Gastrocnemius medialis (tissue), 4 donors: ENCODE results near the gene POLDIP3. TPM values are rescaled to one million over a fixed set of nuclear protein-coding genes. Genes with fewer than 3 reads are reported as not detected.
"Not testable (repeated sequence)": the region's sequence is repeated elsewhere in the genome, so short reads cannot be mapped to it uniquely, and the experiment has no call there.

ENCODE experiments used
- ATAC-seq, 2 donors: fragments of 150-250 bp; one replicate each; pipeline ENCODE4 v1.9.1; 2016
- DNase-seq, 2 donors: peaks; one replicate each; pipeline ENCODE4 v3.0.0-alpha.2; 2019
- H3K27ac ChIP-seq, 4 donors: fragments of 200-600 bp; sonication (generic); 1 replicate in 1 of 4; 2 replicates in 3 of 4; pipeline ENCODE4 v1.5.1; 2016 to 2018; ENCODE audit warnings: mild to moderate bottlenecking in 2 of 4, moderate library complexity in 1 of 4
- H3K27me3 ChIP-seq, 3 donors: fragments of 200-600 bp; sonication (generic) in 2 of 3; 1 replicate in 1 of 3; 2 replicates in 2 of 3; pipeline versions ENCODE4 v1.5.1 to v1.6.0; 2016 to 2019; ENCODE audit warnings: mild to moderate bottlenecking in 1 of 3, moderate library complexity in 1 of 3
- H3K36me3 ChIP-seq, 2 donors: fragments of 200-600 bp; sonication (generic) in 1 of 2; one replicate each; pipeline ENCODE4 v1.5.1; 2017 to 2018
- H3K4me1 ChIP-seq, 2 donors: fragments of 200-600 bp; sonication (generic) in 1 of 2; one replicate each; pipeline ENCODE4 v1.5.1; 2016 to 2017; ENCODE audit warnings: mild to moderate bottlenecking in 2 of 2
- H3K4me3 ChIP-seq, 4 donors: fragments of 200-600 bp; sonication (generic) in 3 of 4; 1 replicate in 1 of 4; 2 replicates in 3 of 4; pipeline ENCODE4 v1.5.1; 2016 to 2019; ENCODE audit warnings: mild to moderate bottlenecking in 2 of 4
- H3K9me3 ChIP-seq, 3 donors: fragments of 200-600 bp; sonication (generic) in 2 of 3; 1 replicate in 1 of 3; 2 replicates in 2 of 3; pipeline ENCODE4 v1.5.1; 2016 to 2019
- POLR2A ChIP-seq, 2 donors: fragments of 450-650 bp; IDR thresholded peaks; one replicate each; pipeline ENCODE4 v1.6.1; 2017; ENCODE audit warnings: antibody characterized with exemption in 2 of 2, mild to moderate bottlenecking in 2 of 2, moderate library complexity in 2 of 2
- in situ Hi-C, 4 donors: fragments of 200-750 bp; cut with MboI; loops; one replicate each; pipeline versions ENCODE4 v1.15.0 to v1.8.0; 2017; ENCODE audit warnings: low sequenced_read_pairs in 4 of 4
- intact Hi-C: fragments of 100-400 bp; cut with DNase I; formaldehyde crosslinking; loops from one replicate; pipeline ENCODE4 v1.15.1; 2023; ENCODE audit warnings: low total_unique reads
- total RNA-seq, 4 donors: library from RNA; depleted of rRNA; stranded (reverse); fragments of >200 nt; gene quantifications; one replicate each; pipeline versions ENCODE4 v1.1.0 to v1.2.3, GENCODE V29; 2016
- TF ChIP-seq, protein P1 (sequence below), 5 experiments: fragments of 450-650 bp in 3 of 5; fragments of 200-600 bp in 2 of 5; sonication (generic) in 2 of 5; IDR thresholded peaks in 4 of 5; conservative IDR thresholded peaks in 1 of 5; 1 replicate in 4 of 5; 2 replicates in 1 of 5; pipeline ENCODE4 v1.5.1; 2016 to 2019; ENCODE audit warnings: antibody characterized with exemption in 5 of 5, mild to moderate bottlenecking in 3 of 5, moderate library complexity in 3 of 5

The POLDIP3 gene
- total RNA-seq, 4 donors from 2014 or later, result 19.7 to 28.7 (median 23.0) TPM

DNA sequence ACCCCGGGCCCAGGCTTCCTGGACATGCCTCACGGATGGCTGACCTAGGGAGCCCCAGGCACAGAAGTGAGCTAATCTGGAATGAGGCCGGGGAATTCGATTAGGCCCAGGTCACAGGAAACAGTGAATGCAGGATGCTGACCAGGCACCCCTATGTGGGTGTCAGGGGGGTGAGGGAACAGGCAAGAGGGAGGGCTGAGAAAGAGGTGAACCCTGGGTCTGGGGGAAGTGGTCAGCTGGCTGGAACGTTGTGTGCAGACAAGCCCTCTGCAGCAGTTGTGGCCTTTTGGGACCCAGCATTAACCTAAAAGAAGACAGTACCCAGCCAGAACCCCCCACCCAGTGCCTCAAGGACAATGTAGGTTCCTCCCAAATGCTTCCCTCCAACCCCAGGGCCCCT, 52.8 kb downstream of the POLDIP3 start:
- ATAC-seq (no peak), DNase-seq (no peak)
- Histone ChIP-seq H3K4me3 (no peak overlapping the region), H3K4me1 (no peaks in the 10 kb centered on the region), H3K36me3 (no peaks in the 10 kb centered on the region), H3K27me3 (no peaks in the 10 kb centered on the region), H3K9me3 (no peaks in the 10 kb centered on the region), H3K27ac (no peak overlapping the region)
- in situ Hi-C loops (no loop called here), intact Hi-C loops (no loop called here)
- no peak for TF ChIP-seq POLR2A (IDR thresholded peaks at IDR 0.05)
- TF ChIP-seq, protein P1, sequence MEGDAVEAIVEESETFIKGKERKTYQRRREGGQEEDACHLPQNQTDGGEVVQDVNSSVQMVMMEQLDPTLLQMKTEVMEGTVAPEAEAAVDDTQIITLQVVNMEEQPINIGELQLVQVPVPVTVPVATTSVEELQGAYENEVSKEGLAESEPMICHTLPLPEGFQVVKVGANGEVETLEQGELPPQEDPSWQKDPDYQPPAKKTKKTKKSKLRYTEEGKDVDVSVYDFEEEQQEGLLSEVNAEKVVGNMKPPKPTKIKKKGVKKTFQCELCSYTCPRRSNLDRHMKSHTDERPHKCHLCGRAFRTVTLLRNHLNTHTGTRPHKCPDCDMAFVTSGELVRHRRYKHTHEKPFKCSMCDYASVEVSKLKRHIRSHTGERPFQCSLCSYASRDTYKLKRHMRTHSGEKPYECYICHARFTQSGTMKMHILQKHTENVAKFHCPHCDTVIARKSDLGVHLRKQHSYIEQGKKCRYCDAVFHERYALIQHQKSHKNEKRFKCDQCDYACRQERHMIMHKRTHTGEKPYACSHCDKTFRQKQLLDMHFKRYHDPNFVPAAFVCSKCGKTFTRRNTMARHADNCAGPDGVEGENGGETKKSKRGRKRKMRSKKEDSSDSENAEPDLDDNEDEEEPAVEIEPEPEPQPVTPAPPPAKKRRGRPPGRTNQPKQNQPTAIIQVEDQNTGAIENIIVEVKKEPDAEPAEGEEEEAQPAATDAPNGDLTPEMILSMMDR (IDR thresholded peaks at IDR 0.05 in 4 of 5, conservative IDR thresholded peaks at IDR 0.05 in 1 of 5), result no peak

- no peak for TF ChIP-seq POLR2A (IDR thresholded peaks at IDR 0.05)
- TF ChIP-seq, protein P1 (IDR thresholded peaks at IDR 0.05 in 4 of 5, conservative IDR thresholded peaks at IDR 0.05 in 1 of 5), result peak in 3 of 5 experiments; percentile 22 to 51 (median 33)
- intact Hi-C loops, result no loop called here
- Histone ChIP-seq H3K4me3 (no peak overlapping the region), H3K27ac (no peak overlapping the region), H3K27me3 (no peaks in the 10 kb centered on the region), H3K9me3 (no peaks in the 10 kb centered on the region), H3K4me1 (no peaks in the 10 kb centered on the region), H3K36me3 (no peaks in the 10 kb centered on the region)
- ATAC-seq (no peak), DNase-seq (no peak)
- in situ Hi-C loops, result no loop called here
These were observed 53.9 kb downstream of the POLDIP3 start for GRCh38 chr22:42560781-42561180.

GRCh38 chr22:42560381-42560780, 54.3 kb downstream of the POLDIP3 start:
- H3K27ac ChIP-seq, result no peak overlapping the region
- intact Hi-C loops, result no loop called here
- no peaks in the 10 kb centered on the region for H3K27me3 ChIP-seq
- H3K9me3 ChIP-seq, result no peaks in the 10 kb centered on the region
- H3K4me1 ChIP-seq, result no peaks in the 10 kb centered on the region
- ATAC-seq, result no peak
- H3K36me3 ChIP-seq, result no peaks in the 10 kb centered on the region
- no peak for DNase-seq
- no peak overlapping the region for H3K4me3 ChIP-seq
- TF ChIP-seq POLR2A (IDR thresholded peaks at IDR 0.05), result no peak
- TF ChIP-seq, protein P1 (IDR thresholded peaks at IDR 0.05 in 4 of 5, conservative IDR thresholded peaks at IDR 0.05 in 1 of 5), result no peak
- in situ Hi-C loops, result no loop called here

DNA sequence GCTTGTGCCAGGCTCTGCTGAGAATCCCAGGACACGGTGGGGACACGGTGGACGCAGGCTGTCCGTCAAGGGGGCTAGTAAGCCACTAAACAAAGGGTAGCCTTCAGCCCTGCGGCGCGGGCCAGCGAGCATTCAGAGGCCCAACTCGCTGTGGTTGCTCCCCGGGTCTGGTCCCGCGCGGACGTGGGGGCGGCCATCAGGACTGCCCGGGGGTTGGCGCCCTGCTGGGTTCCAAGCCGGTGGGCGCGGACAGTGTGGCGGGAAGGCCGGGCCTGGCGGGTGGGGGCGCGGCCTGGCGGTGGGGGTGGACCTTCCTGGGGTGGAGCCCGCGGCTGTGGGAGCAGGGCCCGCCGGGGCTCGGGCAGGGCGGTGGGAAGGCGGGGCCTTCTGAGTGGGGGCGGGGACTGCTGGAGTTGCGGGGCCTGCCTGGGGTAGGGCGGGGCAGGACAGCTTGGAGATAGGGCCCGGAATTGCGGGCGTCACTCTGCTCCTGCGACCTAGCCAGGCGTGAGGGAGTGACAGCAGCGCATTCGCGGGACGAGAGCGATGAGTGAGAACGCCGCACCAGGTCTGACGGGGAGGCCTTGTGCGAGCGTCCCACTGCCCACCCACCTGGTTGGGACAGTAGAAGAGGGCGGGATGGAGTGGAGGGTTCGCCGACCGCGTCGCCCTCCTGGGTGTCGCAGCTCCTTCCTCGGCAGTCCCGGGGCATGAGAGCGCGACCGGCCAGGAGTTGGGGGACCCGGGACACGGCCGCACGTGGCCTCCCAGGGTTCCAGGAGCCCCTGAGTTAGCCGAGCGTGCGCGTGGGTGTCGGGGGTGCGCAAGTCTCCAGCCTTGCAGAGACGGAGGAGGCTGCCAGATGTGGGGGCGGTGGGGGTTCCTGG, 61.0 kb downstream of the POLDIP3 start, which contains the start of gene SERHL2:
SERHL2 (plus strand) TSS at position 482 of the 887 bp plus-strand sequence; CDS start at position 547, 65 bp downstream.
- intact Hi-C loops, result loop anchor here (2.0 kb wide), 1 partner anchor 21 kb away; no protein-coding TSS in a partner anchor
- peak; percentile 32 to 42 for TF ChIP-seq POLR2A (IDR thresholded peaks at IDR 0.05)
- TF ChIP-seq, protein P1 (IDR thresholded peaks at IDR 0.05 in 4 of 5, conservative IDR thresholded peaks at IDR 0.05 in 1 of 5), result no peak
- Histone ChIP-seq H3K4me1 (peaks cover 0 to 6% of the 10 kb centered on the region in 2 donors), H3K27me3 (no peaks in the 10 kb centered on the region), H3K27ac (peak within 1 kb of the TSS in 3 of 4 donors; percentile 15 to 48 (median 46)), H3K36me3 (no peaks in the 10 kb centered on the region), H3K4me3 (peak within 1 kb of the TSS; percentile 60 to 76 (median 62)), H3K9me3 (no peaks in the 10 kb centered on the region)
- ATAC-seq (peak; percentile 83 to 90), DNase-seq (peak; percentile 62 to 87)
- in situ Hi-C loops, result no loop called here

DNA sequence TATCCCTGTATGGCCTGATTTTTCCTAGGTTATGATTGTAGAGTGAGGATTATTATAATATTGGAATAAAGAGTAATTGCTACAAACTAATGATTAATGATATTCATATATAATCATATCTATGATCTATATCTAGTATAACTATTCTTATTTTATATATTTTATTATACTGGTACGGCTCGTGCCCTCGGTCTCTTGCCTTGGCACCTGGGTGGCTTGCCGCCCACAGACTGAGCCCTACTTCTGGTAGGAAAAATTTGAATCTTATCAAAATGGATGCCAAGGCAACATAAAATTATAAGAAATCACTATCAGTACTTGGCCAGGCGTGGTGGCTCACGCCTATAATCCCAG, 62.4 kb downstream of the POLDIP3 start:
- H3K36me3 ChIP-seq, H3K9me3 ChIP-seq, H3K4me3 ChIP-seq, in situ Hi-C loops, ATAC-seq, H3K27ac ChIP-seq, H3K4me1 ChIP-seq, H3K27me3 ChIP-seq, DNase-seq: not testable (repeated sequence)
- intact Hi-C loops, result loop anchor here (2.0 kb wide), 1 partner anchor 19 kb away; no protein-coding TSS in a partner anchor
